NCI-H187 (cell line): ENCODE results near the gene FBN2.
"Not testable (repeated sequence)": the region's sequence is repeated elsewhere in the genome, so short reads cannot be mapped to it uniquely, and the experiment has no call there.

Experiments
- DNase-seq, 2 experiments: peaks; one replicate each; lab custom pipeline; 2025; lab: John Stamatoyannopoulos, UW

The FBN2 gene

DNA sequence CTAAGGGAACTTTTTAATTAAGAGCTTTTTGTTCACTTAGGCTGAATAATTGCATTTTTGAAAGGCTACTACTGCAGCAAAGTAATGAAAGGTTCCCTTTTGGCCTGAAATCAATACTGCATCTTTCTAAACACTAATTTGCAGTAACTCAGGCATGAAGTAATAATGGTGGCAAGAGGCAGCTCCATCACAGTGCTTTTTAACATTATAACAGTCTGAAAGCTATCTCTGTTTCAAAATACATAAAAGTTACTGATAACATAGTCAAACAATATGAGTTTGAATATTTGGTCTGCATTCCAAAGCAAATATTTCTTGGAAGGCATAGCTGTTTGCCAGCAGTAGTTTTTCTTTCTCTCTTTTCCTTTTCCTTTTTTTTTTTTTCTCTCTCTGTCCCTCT, 113.4 kb downstream of the FBN2 start:
- no peak for DNase-seq

DNA sequence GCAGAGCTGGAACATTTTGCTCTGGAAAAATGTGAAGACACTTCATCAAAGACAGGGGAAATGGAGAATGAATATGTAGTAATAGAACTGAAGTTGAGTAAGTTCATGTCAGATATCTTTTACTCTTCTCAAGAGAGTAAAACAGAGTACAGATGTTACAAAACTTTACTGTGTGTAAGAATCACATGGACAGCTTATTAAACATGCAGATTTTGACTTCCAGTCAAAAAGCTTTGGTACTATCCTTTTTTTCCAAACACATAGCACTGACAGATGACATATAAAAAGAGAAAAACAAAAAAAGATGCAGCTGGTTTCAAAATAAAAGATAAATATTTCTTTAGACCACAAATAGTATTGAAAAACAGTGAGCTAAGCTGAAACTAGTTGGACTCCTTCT, 115.4 kb downstream of the FBN2 start:
- no peak for DNase-seq

DNA sequence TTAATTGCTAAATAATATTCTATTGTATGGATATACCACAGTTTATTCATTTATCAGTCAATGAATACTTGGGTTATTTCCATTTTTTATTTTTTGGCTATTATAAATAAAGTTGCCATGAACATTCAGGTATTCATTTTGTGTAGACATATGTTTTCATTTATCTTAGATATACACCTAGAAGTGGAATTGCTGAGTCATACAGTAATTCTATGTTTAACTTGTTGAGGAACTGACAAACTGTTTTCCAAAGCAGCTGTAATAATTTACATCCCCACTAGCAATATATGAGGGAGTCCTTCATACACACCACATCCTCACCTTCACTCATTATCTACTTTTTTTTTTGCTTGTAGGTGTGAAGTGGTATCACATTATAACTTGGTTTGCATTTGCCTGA, 123.6 kb downstream of the FBN2 start:
- no peak for DNase-seq

DNA sequence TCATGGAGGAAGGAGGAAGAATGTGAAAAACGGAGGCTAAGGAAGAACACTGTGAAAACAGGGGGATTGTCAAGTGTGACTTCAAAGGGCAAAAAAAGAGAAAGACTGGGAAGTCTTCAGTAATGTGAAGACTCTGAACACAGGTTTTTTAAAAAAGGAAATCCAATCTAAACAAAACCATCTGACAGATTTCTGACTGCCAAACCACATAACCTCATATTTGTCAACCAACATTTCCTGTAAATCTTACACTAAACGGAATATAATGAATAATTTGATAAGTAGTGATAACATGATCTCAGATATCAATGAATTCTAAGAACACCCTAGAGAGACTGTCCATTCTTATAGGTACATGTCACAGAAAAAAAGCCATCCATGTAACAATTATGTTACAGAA, 124.7 kb downstream of the FBN2 start:
- no peak for DNase-seq

DNA sequence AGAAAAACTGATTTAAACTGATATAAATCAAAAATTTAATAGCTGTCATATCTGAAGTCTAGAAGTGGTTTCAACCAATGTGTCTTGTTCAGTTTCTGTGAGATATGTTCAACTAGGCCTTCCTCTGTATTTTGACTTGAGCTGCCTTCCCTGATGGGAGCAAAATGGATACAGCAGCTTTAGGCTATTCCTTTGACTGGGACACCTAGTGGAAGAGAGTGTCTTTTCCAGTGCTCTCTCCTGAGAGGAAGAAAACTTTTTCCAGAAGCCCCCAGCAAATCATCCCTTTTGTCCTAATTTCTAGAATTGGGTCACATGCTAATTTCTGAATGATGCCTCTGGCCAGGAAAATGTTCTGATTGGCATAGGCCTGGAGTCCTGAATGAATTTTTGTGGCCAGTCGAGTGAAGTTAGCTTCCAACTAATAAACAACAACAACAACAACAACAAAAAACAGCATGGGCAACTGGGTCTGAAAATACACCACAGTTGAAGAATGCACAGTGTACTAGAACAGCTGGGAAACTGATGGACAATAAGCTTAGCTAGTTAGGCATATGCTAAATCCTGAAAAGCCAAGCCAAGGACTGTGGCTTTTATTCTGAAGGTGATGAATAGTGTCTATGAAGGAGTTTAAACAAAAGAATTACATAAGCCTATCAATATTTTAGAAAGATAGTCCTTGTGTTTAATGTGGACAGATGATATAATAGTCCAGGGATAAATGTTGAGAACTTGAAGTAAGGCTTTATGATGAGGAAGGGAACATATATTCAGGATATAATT, 125.7 kb downstream of the FBN2 start:
- DNase-seq: no peak

DNA sequence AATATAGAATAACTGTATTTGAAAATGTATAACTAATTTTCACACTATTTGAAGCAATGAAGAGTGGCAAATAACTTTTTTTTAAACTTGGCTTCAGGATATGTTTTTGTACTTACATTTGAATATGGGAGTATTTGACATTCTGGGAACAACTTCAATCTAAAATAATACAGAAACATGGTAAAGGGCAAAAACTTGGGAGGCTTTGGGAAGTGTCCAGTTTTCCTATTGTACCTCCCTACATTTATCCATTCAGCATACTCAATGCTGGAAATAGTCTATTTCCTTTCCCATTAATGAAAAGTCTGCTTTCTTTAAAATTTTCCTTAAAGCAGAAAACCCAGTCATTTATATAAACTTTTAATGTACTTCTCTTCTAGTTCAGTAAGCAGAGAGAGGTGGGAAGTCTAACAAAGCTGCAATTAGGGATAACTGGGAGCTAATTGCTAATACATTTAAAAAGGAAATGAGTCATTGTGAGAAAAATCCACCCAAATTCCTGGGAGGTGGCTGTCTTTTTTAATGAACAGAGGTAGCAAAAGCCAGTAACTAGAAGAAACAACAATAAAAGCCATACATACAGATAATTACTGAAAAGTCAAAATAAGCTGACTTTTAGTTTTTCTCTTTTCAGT, 128.8 kb downstream of the FBN2 start:
- no peak for DNase-seq

DNA sequence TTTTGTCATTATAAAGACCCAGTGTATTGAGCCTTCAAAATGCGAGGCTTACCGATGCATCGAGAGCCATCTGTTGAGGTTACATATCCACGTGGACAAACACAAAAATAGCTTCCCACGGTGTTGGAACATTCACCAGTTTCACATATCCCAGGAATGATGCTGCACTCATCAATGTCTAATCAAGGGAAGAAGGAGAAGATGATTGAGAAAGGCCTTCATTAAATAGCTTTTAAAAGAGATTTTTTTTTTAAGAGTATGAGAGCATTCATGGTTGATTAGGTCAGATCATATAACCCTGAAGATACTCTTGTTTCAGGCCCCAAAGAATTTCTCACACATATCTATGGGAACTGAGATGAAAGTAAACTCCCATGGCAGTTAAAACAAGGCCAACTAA, 129.4 kb downstream of the FBN2 start:
- DNase-seq: no peak

DNA sequence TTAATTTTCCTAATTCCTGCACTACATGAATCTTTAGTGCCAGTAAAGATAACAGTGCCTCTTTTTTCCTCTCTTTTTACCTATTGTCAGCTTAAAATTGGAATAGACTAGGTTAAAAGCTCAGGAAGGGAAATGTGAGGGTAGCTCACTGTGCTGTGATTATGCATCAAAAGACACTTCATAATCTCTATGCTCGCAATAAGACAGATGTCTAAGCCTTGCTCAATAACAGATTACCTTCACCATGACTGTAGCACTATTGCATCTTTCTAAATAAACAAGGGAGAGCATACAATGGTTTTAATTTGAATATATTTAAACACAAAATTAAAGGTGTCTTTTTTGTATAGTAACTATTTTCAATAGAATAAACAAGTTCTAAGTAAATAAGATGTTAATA, 130.1 kb downstream of the FBN2 start:
- no peak for DNase-seq

DNA sequence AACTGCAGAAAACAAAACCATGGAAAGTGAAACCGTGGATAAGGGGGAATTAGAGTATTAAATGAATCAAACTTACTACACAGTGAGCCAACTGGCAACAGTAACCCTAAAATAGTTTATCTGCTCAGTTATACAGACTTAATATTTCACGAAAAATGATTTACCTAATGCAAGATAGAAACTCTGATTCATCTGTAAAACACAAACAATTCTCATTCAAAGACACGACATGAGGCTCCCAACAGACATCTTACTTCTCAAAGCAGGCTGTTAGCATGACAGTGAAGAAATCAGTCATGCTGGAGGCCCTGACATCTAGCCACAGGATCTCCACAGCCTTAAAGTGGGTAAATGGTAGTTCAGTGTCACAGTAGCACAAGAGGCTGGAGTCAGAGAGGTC, 131.2 kb downstream of the FBN2 start:
- DNase-seq: no peak

DNA sequence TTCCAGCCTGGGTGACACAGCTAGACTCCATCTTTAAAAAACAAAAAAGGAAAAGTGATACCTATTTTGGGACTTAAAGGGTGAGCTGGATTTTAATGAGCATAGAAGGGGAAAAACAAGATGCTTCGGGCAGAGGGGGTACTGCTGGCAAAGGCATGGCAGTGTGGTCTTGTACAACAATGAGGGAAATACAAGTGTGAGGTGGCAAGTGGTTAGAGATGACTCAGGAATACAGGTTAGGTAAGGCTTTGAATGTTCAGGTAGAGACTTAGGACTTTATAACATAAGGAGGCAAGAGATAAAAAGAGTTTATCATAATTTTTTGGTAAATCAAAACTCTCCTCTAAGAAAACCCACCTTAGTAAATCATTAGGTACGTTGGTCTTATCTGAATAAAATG, 132.9 kb downstream of the FBN2 start:
- DNase-seq: no peak

DNA sequence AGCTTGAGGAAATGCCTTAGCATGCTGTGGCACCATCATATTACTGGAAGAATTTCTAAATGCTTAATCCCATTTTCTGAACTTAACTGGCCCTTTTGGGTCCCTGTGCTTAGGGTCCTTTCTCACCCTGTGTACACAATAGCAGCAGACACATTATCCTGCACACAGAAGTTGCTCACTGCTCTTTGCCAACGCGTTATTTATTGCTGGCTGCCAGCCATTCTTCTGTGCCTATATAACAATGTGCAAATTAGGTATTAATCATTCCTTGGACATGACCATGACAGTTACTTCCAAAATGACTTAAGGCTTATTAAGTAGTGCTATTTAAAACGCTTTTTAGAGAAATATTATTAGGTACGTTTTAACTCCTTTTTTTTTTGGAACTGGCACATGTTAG, 134.7 kb downstream of the FBN2 start:
- DNase-seq: no peak

DNA sequence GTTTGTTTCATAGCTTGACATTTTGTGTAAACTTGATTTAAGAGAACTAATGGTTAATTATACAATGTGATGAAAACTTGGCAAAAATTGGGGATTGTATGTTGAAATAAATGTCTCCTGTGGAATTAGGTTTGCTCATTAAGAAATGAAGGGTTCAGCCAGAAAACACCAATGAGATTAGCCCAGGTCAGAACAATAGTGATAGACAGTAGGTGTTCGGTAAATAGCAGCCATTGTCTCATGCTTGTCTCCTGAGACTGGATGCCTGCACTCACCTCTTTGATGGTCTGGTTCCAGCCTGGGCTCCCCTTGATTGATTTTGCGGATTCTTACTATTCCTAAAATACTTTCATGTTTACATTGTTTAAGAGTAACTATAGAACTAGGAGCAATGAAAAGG, 135.5 kb downstream of the FBN2 start:
- no peak for DNase-seq

DNA sequence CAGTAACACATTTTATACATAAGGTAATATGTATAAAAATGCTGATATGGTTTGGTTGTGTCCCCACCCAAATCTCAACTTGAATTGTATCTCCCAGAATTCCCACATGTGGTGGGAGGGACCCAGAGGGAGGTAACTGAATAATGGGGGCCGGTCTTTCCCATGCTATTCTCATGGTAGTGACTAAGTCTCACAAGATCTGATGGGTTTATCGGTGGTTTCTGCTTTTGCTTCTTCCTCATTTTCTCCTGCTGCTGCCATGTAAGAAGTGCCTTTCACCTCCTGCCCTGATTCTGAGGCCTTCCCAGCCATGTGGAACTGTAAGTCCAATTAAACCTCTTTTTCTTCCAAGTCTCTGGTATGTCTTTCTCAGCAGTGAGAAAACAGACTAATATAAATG, 137.3 kb downstream of the FBN2 start:
- DNase-seq: not testable (repeated sequence)

DNA sequence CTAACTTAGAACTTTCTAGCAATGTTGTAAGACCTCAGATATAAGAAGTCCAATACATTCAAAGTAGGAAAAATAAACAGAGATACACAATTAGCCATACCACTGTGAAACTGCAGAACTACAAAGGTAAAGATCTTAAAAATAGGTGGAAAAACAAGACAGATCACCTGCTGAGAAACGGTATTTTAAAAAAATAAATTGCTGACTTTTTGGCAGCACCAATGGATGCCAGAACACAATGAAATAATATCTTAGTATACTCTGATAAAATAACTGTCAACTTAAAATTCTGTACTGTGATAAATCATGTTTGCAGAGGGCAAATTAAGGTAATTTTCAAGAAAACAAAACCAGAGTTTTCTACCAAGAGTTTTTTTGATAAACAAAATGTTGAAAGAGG, 138.9 kb downstream of the FBN2 start:
- no peak for DNase-seq

DNA sequence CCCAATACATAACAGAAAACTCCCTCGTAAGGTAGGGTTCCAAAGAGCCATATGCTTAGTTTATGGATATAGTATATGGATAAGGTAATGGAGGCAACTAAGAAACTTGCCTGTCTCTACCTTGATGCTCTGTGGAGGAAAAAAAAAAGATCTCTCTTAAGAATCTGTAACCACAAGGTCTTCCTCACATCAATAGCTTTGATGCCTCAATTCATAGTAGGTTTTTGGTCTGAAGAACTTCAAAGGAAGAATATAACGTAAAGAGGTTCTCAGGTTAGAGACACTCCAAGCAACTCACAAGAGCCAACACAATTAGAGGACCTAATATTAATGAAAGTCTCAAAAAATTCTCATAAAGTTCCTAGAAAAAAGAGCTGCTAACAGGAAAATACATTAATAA, 140.2 kb downstream of the FBN2 start:
- DNase-seq: no peak

DNA sequence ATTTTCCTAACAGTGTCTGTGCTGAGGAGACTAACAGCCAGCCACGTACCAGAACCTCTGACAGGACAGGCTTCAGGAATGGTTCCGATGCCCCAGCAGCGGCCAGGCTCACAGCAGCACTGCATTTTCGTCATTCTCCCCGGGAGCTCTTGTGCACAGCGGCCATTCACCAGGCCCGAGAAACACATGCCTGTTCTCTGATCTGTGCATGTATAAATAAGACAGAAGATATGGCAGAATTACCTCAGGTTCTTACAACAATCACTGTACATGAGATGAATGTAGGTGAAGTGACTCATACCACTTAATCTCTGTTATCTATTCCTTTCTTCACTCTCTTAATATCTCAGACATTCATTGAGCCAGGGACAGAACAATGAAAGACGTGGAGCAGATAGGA, 143.0 kb downstream of the FBN2 start:
- DNase-seq: no peak

DNA sequence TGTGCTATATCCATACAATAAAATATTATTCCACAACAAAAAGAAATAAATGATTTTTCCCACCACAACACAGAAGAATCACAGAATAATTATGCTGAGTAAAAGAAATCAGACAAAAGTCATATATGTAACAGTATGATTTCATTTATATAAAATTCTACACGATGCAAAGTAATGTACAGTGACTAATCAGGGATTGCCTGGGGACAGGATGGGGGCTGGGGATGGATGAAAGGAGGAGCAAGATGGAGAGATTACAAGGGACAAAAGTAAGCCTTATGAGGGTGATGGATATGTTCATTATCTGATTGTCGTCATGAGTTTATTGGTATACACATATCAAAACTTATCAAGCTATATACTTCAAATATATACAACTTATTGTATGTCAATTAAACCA, 154.0 kb downstream of the FBN2 start:
- DNase-seq: no peak

DNA sequence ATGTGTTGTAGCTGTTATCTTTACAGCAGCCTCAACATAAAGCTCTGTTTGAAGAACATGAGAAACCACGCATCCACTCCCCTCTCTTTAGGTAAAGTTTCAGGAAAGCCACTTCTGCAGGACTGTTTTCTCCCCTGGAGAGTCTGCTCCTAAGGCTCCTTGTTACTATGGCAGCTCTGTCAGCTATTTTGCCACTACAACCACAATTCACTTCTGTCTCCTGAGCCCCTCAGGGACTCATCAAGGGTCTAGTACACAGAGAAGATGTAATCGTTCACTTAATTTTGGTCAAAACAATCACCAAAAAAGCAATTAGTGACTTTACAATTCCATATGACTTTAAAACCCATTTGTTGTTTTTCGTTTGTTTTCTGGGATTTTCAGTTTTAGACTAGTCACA, 157.7 kb downstream of the FBN2 start:
- DNase-seq: no peak

DNA sequence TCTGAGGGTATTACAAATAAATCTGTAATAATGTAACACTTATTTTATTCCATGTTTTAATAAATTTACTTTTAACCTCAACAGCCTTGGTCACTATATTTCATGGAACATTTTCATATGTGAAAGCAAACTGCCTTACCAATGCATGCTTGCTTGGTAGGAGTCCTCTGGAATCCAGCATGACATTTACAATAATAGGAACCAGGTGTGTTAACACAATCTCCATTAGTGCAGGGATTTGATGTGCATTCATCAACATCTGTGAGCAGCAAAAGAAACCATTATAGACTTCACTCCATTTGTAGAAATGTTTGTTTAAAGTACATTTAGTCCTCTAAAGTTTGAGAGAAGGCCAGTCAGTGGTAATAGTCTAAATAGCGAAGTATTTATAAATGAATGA, 159.4 kb downstream of the FBN2 start:
- DNase-seq: no peak

DNA sequence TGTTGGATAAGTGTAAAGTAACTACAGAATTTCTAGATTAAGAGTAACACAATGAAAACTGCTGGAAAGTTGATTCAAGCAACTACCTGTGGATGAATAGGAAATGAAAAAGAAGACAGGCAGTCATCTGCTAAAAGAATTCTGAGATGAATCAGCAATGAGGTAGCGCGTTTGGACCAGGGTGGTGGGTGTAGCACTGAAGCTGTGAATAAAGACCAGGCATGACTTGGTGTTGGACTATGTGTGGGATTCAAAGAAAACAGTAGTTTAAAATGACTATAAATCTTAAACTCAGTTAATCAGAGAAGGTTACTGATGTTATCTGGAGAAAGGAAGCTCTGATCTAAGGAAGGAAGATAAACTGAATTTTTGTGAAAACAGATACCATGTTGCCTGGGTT, 159.8 kb downstream of the FBN2 start:
- no peak for DNase-seq

DNA sequence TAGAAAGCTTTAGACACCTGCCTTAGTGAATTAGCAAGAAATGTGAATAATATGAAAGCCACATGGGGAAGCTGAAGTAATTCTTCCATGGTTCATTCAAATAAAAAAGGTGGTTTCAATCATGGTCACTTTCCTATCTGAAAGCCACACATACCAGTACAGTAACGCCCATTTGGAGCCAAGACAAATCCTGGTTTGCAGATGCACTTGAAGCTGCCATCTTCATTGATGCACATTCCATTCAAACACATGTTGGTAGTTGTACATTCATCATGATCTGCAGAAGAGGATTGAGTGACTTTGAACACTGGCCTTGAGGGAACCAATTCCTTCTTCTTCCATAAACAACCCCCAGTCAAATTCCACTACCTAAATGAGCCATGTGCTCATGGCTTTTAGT, 161.5 kb downstream of the FBN2 start:
- no peak for DNase-seq

DNA sequence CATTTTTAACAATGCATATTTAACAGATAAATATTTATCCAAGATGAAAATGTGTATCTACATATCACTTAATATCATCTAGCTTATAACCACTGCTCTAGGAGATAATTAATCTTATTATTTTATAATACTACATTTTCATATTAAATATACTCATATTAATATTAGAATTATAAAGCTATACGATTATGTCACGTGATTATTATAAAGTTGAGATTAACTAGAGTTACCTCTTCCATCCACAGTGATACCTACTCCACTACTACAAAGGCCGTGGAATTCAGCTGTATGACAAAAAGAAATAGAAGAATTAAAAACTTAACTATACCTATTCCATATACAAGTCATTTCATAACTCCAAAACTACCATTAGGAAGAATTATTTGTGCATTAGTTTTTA, 171.9 kb downstream of the FBN2 start:
- DNase-seq: no peak

DNA sequence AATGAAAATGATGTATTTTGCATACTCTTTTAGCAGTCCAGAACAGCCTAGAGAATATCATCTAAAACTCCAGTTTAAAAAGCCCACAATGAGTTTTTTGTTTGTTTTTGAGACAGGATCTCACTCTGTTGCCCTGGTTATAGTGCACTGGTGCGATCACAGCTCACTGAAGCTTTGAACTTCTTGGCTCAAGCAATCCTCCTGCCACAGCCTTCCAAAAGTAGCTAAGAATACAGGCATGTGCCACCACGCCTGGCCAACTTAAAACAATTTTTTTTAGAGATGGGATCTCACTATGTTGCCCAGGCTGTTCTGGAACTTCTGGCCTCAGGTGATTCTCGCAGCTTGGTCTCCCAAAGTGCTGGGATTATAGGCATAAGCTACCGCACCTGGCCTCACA, 175.7 kb downstream of the FBN2 start:
- DNase-seq: no peak

DNA sequence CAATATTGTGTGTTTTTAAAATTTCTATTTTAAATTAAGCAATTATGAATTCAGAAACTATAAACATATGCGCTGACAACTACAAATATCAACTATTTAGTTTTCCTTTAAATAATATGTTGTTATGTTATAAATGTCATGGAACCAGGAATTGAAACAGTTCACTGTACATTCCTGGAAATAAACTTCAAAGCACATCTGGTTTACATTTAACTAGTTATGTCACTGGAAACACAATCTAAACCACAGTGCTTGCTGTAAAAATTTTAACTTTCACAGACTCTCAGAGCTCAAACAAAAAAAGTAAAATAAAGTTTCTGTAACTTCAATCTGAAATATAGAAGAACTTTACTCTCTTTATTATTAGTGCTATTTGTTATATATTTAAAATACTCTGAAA, 179.2 kb downstream of the FBN2 start:
- DNase-seq: no peak
